Lung (tissue), 12 donors: Measurements from ENCODE around the gene RRP8. TPM values are rescaled to one million over a fixed set of nuclear protein-coding genes. Genes with fewer than 3 reads are reported as not detected.
A peak's percentile ranks its signal among the peaks of the same experiment; 100 is the strongest.

Experiments
- ATAC-seq: fragments of 200-7000 bp; cut with Tn5 transposase; one replicate; pipeline ENCODE4 v1.9.1; 2020; ENCODE audit warnings: moderate number of reproducible peaks; ENCODE audit not compliant: insufficient read depth, low FRiP score
- DNase-seq, 3 donors: peaks; one replicate each; pipeline ENCODE4 v3.0.0-alpha.2; 2013 to 2017
- H3K27ac ChIP-seq, 2 donors: one replicate each; pipeline ENCODE4 v1.5.1; 2013; ENCODE audit warnings: mild to moderate bottlenecking in 2 of 2, moderate library complexity in 2 of 2, control low read depth in 1 of 2, inconsistent platforms in 1 of 2, low read depth in 1 of 2, low read length in 1 of 2
- H3K27me3 ChIP-seq, 3 donors: one replicate each; pipeline ENCODE4 v1.5.1; 2013; ENCODE audit warnings: low read length in 2 of 3; ENCODE audit not compliant: control insufficient read depth in 3 of 3, insufficient read depth in 3 of 3
- H3K36me3 ChIP-seq, 4 donors: one replicate each; pipeline ENCODE4 v1.5.1; 2013; ENCODE audit warnings: low read length in 4 of 4, mild to moderate bottlenecking in 1 of 4, moderate library complexity in 1 of 4; ENCODE audit not compliant: control insufficient read depth in 4 of 4, insufficient read depth in 4 of 4
- H3K4me1 ChIP-seq, 5 donors: one replicate each; pipeline ENCODE4 v1.5.1; 2013; ENCODE audit warnings: low read length in 5 of 5, mild to moderate bottlenecking in 2 of 5, moderate library complexity in 1 of 5; ENCODE audit not compliant: control insufficient read depth in 5 of 5, insufficient read depth in 5 of 5
- H3K4me3 ChIP-seq: one replicate; pipeline ENCODE4 v1.5.1; 2013; ENCODE audit warnings: mild to moderate bottlenecking, control low read depth, moderate library complexity
- H3K9ac ChIP-seq, 2 donors: one replicate each; pipeline ENCODE4 v1.5.1; 2013; ENCODE audit warnings: low read length in 2 of 2, control low read depth in 1 of 2; ENCODE audit not compliant: insufficient read depth in 1 of 2
- H3K9me3 ChIP-seq, 4 donors: one replicate each; pipeline ENCODE4 v1.5.1; 2013; ENCODE audit warnings: low read length in 3 of 4, mild to moderate bottlenecking in 1 of 4, moderate library complexity in 1 of 4; ENCODE audit not compliant: control insufficient read depth in 4 of 4, insufficient read depth in 3 of 4
- CTCF ChIP-seq: IDR thresholded peaks from 2 replicates; pipeline ENCODE4 v1.5.1; 2012; ENCODE audit warnings: mild to moderate bottlenecking; ENCODE audit errors: control extremely low read depth, extremely low read depth
- WGBS, 2 donors: extraction: QIAGEN DNeasy Blood & Tissue Kit; methylation state at CpG; one replicate each; pipeline ENCODE4 v1.1.7; 2013; 5-methylcytosine and 5-hydroxymethylcytosine counted together
- polyA plus RNA-seq, 2 donors: library from polyadenylated mRNA; stranded (reverse); fragments of 200-250 nt; gene quantifications; one replicate each; pipeline ENCODE4 v1.2.1, GENCODE V29; 2013
- total RNA-seq, 2 donors: library from RNA; depleted of rRNA in 1 of 2; stranded (reverse); fragments of >200 nt in 1 of 2; gene quantifications; one replicate each; pipeline ENCODE4 v1.2.1, GENCODE V29; 2014 to 2021
- donor health status: control.
- donor health status: control.
- donor health status: Bipolar disorder and iron deficiency.
- donor health status: healthy.
- donor health status: DM: yes; HTN: yes; CAD: no.

Gene RRP8
- total and polyA plus RNA-seq, 4 donors: 15.0 to 19.1 (median 16.8) TPM

- peaks cover 0 to 27% (median 3%) of the 10 kb centered on the region in 5 donors for H3K4me1 ChIP-seq
- no peaks in the 10 kb centered on the region for H3K9me3 ChIP-seq
- TF ChIP-seq CTCF: no peak
- H3K27me3 ChIP-seq: peaks cover 0 to 5% (median 0%) of the 10 kb centered on the region in 3 donors
- no peak overlapping the region for H3K4me3 ChIP-seq
- no peaks in the 10 kb centered on the region for H3K36me3 ChIP-seq
- H3K9ac ChIP-seq: no peak overlapping the region
- 93 to 96% methylated on average over 6 of the region's 6 CpGs for WGBS, 2 donors
- no peak overlapping the region for H3K27ac ChIP-seq
- no peak for ATAC-seq
- DNase-seq: no peak
These were observed 28.4 kb downstream of the RRP8 start for GRCh38 chr11:6574816-6575715.

GRCh38 chr11:6572215-6572614, 31.2 kb downstream of the RRP8 start:
- no peak for ATAC-seq
- Histone ChIP-seq H3K9me3 (no peaks in the 10 kb centered on the region), H3K4me3 (no peak overlapping the region), H3K27me3 (peaks cover 0 to 5% (median 0%) of the 10 kb centered on the region in 3 donors), H3K27ac (no peak overlapping the region), H3K4me1 (peaks cover 7 to 31% (median 7%) of the 10 kb centered on the region in 5 donors), H3K36me3 (no peaks in the 10 kb centered on the region), H3K9ac (no peak overlapping the region)
- 76 to 85% methylated on average over 2 of the region's 2 CpGs for WGBS, 2 donors
- DNase-seq: peak in 1 of 3 donors; percentile 32
- no peak for TF ChIP-seq CTCF

GRCh38 chr11:6571434-6572008, 31.9 kb downstream of the RRP8 start:
- Histone ChIP-seq H3K9ac (no peak overlapping the region), H3K36me3 (peaks cover 0 to 1% (median 0%) of the 10 kb centered on the region in 4 donors), H3K27me3 (peaks cover 0 to 5% (median 0%) of the 10 kb centered on the region in 3 donors), H3K4me1 (peaks cover 4 to 24% (median 7%) of the 10 kb centered on the region in 5 donors), H3K27ac (no peak overlapping the region), H3K9me3 (no peaks in the 10 kb centered on the region), H3K4me3 (no peak overlapping the region)
- DNase-seq (no peak), ATAC-seq (no peak)
- no peak for TF ChIP-seq CTCF
- 71 to 90% methylated on average over 22 of the region's 22 CpGs for WGBS, 2 donors
